ENCODE data around the gene SH3BP4.
"Not testable (repeated sequence)": the region's sequence is repeated elsewhere in the genome, so short reads cannot be mapped to it uniquely, and the experiment has no call there.

Gene SH3BP4

DNA sequence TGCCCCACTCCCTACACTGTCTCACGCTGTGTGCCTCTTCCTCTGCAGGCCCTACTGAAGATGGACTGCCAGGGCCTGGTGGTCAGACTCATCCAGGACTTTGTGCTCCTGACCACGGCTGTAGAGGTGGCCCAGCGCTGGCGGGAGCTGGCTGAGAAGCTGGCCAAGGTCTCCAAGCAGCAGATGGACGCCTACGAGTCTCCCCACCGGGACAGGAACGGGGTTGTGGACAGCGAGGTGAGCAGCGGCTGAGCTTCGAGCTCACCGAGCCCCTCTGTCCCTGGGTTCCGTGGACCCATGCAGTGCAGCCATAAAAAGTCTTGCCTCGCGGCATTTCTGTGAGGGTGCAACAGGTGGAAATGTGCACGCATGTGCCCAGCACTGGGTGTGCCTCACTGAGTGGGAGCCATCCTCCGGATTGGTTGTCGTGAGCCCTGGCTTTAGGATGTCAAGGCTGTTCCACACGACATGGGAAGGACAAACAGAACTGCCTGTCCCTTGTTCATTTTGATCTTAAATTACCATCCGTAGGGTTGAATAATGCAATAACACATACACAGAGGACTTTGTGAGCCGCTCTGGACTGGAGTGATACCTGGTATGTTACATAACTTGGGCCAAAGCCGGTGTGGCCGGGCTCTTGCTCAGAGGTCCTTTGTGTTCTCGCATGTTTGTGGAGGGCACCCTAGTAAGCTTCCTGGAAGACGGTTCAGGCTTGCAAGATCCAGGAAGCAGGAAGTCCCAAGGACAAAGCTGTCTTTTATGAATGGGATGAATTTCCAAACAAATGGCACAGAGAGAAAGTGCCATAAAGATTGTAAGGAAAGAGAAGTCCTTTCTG is 100.9 kb downstream of the SH3BP4 start:
- TF ChIP-seq, protein P1, sequence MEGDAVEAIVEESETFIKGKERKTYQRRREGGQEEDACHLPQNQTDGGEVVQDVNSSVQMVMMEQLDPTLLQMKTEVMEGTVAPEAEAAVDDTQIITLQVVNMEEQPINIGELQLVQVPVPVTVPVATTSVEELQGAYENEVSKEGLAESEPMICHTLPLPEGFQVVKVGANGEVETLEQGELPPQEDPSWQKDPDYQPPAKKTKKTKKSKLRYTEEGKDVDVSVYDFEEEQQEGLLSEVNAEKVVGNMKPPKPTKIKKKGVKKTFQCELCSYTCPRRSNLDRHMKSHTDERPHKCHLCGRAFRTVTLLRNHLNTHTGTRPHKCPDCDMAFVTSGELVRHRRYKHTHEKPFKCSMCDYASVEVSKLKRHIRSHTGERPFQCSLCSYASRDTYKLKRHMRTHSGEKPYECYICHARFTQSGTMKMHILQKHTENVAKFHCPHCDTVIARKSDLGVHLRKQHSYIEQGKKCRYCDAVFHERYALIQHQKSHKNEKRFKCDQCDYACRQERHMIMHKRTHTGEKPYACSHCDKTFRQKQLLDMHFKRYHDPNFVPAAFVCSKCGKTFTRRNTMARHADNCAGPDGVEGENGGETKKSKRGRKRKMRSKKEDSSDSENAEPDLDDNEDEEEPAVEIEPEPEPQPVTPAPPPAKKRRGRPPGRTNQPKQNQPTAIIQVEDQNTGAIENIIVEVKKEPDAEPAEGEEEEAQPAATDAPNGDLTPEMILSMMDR (IDR thresholded peaks at IDR 0.05; ENCODE audit: low read depth, low read length) = no peak
- no peak for DNase-seq (ENCODE audit: extremely low read depth, low read depth)

DNA sequence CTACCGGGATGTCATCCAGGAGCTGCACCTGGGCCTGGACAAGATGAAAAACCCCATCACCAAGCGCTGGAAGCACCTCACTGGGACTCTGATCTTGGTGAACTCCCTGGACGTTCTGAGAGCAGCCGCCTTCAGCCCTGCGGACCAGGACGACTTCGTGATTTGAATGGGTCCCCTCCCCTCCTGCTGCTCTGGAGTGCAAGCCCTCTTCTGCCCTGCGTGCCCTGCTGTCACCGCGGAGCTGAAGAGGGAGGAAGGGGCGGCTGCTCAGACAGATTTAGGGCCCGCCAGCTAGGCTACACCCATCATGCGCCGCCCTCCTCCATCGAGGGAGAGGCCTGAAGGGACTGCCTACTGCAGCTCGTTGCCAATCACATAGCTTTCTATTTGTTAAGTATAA is 101.8 kb downstream of the SH3BP4 start:
- no peak for DNase-seq (ENCODE audit: extremely low read depth, low read depth)
- TF ChIP-seq, protein P1 (IDR thresholded peaks at IDR 0.05; ENCODE audit: low read depth, low read length) = no peak

DNA sequence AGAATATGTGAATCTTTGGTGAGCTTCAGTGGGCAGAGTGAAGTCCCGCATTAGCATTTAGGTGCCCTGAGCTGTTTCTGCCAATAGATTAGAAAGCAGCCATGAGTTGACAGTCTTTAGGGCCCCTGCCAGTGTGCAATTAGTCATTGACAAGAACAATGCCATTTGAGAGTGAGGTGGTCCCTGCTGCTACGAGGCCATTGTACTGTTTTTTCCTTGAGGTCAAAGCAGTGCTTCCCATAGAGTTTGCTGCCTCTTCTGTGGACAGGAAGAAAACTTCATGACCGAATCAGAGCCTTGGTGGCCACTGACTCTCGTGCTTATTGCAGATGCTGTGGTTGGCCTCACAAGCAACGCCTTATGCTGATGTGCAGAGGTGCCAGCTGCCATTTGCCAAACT is 102.7 kb downstream of the SH3BP4 start:
- TF ChIP-seq, protein P1 (IDR thresholded peaks at IDR 0.05; ENCODE audit: low read depth, low read length) = no peak
- DNase-seq (ENCODE audit: extremely low read depth, low read depth) = no peak

DNA sequence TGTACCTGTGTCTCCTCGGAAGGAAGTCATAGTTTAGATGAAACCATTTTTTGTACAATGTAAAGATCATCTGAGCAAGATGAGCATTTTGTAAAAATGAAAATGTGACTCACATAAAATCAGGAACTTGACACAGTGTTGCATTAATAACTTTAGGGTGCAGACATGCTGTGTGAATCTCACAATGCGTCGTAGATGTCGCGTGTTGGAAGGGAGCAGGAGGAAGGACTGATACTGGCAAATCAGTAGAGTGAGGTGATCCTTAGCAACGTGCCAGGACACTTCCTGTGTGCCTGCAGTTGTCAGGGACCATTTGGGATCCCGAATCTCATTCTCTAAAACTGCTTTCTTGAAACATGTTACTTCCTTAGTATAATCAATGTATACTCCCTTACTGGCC is 103.1 kb downstream of the SH3BP4 start:
- TF ChIP-seq, protein P1 (IDR thresholded peaks at IDR 0.05; ENCODE audit: low read depth, low read length) = no peak
- DNase-seq (ENCODE audit: extremely low read depth, low read depth) = no peak

DNA sequence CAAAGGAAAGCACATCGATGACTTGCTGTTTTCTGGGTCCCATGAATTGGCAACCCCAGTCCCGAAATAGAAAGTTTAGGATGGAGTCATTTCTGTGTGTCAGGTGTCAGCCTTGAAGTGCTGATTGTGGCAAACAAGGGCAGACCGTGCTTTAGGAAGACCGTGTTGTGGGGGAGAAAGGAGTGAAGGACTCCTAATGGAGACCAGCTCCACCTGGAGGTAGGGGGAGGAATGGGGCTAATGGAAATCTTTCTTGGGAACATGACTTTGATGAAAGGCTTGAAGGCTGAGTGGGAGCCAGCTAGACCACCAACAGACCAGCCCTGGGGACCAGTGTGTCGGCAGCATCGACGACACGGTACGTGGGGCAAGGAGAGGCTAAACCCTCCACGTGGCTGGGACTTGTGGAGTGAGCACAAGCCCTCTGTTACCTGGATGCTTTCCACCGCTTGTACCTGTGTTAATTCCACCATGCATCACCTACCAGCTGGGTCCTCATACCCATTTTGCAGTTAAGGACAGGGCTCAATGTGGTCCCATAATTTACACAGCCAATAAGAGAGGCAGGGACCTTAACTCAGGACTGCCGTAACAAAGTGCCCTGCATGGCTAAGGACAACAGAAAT is 104.2 kb downstream of the SH3BP4 start:
- no peak for DNase-seq (ENCODE audit: extremely low read depth, low read depth)
- TF ChIP-seq, protein P1 (IDR thresholded peaks at IDR 0.05; ENCODE audit: low read depth, low read length) = peak; percentile 37

DNA sequence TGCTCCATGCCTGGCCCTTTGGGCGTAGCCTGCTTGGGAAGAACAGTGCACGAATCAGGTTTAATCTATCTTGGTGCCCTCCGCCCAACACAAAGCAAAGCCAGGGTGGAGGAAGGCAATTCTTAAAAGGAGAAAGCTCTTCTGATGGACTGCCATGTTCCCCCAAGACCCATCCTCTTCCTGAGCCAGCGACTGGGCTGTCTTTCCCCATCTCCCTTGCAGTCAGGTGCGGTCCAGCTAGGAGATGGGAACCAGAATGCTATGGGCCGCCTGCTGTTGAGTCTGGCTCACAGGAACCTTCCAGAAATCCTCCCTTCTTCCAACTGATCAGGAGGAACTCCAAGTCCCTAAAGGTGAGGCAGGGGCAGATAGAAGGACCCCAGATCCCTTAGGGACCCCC is 105.0 kb downstream of the SH3BP4 start:
- TF ChIP-seq, protein P1 (IDR thresholded peaks at IDR 0.05; ENCODE audit: low read depth, low read length) = no peak
- no peak for DNase-seq (ENCODE audit: extremely low read depth, low read depth)

DNA sequence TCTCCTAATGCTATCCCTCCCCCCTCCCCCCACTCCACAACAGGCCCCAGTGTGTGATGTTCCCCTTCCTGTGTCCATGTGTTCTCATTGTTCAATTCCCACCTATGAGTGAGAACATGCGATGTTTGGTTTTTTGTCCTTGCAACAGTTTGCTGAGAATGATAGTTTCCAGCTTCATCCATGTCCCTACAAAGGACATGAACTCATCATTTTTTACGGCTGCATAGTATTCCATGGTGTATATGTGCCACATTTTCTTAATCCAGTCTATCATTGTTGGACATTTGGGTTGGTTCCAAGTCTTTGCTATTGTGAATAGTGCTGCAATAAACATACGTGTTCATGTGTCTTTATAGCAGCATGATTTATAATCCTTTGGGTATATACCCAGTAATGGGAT is 105.8 kb downstream of the SH3BP4 start:
- not testable (repeated sequence) for DNase-seq (ENCODE audit: extremely low read depth, low read depth)
